Thymus (tissue), 11 donors: ENCODE data around the gene ZNF664. TPM values are rescaled to one million over a fixed set of nuclear protein-coding genes. Genes with fewer than 3 reads are reported as not detected.

Experiments
- DNase-seq, 9 donors: peaks; one replicate each; pipeline ENCODE4 v3.0.0-alpha.2; 2013; ENCODE audit warnings: low spot score in 9 of 9, low read depth in 6 of 9, missing footprints in 1 of 9
- H3K27ac ChIP-seq, 2 donors: one replicate each; pipeline ENCODE4 v1.5.1; 2013; ENCODE audit warnings: control low read depth in 1 of 2, low read depth in 1 of 2, low read length in 1 of 2, mild to moderate bottlenecking in 1 of 2, moderate library complexity in 1 of 2
- H3K27me3 ChIP-seq, 2 donors: one replicate each; pipeline ENCODE4 v1.5.1; 2013; ENCODE audit warnings: low read length in 1 of 2; ENCODE audit not compliant: control insufficient read depth in 2 of 2, insufficient read depth in 1 of 2
- H3K36me3 ChIP-seq, 2 donors: one replicate each; pipeline ENCODE4 v1.5.1; 2013; ENCODE audit warnings: low read length in 1 of 2, mild to moderate bottlenecking in 1 of 2, moderate library complexity in 1 of 2; ENCODE audit not compliant: control insufficient read depth in 2 of 2, insufficient read depth in 2 of 2
- H3K4me1 ChIP-seq, 2 donors: one replicate each; pipeline ENCODE4 v1.5.1; 2013; ENCODE audit warnings: low read length in 2 of 2; ENCODE audit not compliant: control insufficient read depth in 2 of 2, insufficient read depth in 2 of 2
- H3K4me3 ChIP-seq, 2 donors: one replicate each; pipeline ENCODE4 v1.5.1; 2013; ENCODE audit warnings: low read length in 2 of 2, control low read depth in 1 of 2, mild to moderate bottlenecking in 1 of 2
- H3K9me3 ChIP-seq, 2 donors: one replicate each; pipeline ENCODE4 v1.5.1; 2013; ENCODE audit warnings: low read length in 1 of 2, mild to moderate bottlenecking in 1 of 2; ENCODE audit not compliant: control insufficient read depth in 2 of 2, insufficient read depth in 1 of 2
- WGBS: extraction: QIAGEN DNeasy Blood & Tissue Kit; methylation state at CpG from one replicate; pipeline ENCODE4 v1.1.7; 2013; 5-methylcytosine and 5-hydroxymethylcytosine counted together
- polyA plus RNA-seq: library from polyadenylated mRNA; stranded (reverse); fragments of 200-250 nt; gene quantifications from one replicate; pipeline ENCODE4 v1.2.3, GENCODE V29; 2013
- total RNA-seq: library from RNA; stranded (reverse); fragments of 120-200 nt; gene quantifications from one replicate; pipeline ENCODE4 v1.2.4, GENCODE V29; 2013
- donor health status: healthy.

The ZNF664 gene
- total and polyA plus RNA-seq, 2 donors = 26.0 to 36.0 TPM

DNA sequence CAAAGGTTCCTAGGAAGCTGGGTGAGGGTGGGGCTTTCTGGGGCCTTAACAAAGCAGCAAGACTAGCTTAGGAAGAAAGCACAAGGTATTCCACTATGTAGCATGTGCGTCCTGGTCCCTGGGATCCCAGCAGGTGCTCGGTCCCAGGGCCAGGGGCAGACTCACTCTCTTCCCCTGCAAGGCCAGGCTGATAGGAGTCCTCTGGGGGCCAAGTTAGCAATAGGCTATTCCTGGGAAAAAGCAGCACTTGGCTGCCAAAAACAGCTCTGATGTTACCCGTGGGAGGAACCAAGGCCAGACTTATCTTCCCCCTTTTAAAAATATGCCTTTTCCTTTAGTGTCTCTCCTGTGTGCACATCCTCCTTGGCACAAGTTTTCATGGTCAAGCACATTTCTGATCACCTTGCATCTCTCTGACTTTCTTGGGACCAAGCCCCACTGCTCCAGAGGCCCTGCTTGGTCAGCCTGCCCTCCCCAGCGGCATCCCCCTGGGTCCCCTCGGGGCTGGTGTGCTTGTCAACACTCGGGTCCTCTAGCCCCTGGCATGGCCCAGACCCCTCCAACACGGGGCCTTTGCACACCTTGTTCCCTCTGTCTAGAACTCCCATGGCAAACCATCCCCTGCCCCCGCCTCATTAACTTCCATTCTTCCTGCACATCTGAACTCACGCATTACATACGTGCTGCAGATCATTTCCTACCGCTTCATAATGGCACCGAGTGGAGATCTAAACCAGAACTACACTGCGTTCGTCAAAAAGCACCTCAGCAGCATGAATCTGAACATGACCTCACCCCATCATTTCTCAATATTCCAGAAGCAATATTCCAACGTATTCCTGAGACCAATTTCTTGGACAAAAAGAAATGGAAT lies 22.3 kb upstream of the ZNF664 start:
- no peaks in the 10 kb centered on the region for H3K4me1 ChIP-seq
- DNase-seq = no peak
- 96% methylated on average over 15 of the region's 15 CpGs for WGBS
- no peak overlapping the region for H3K27ac ChIP-seq
- no peaks in the 10 kb centered on the region for H3K27me3 ChIP-seq
- H3K9me3 ChIP-seq = no peaks in the 10 kb centered on the region
- peaks cover 0 to 7% of the 10 kb centered on the region in 2 donors for H3K36me3 ChIP-seq
- H3K4me3 ChIP-seq = no peak overlapping the region

DNA sequence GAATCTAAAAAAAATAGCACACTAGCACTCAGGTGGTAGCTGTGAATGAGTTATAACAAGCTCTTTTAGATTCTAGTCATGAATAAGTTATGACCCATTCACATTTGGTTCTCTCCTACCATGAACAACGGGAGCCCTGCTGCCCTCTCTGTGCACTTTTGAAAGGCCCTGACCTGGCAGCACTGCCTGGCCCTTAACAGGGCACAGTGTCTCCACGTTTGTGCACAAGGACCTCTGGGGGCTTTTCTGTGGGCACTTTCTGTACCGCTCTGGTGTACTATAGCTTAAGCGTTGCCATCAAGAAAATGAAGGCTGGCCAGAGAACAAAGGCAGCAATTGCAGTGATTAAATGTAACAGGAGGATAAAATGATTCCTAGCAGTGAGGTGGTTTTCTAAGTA lies 21.5 kb upstream of the ZNF664 start:
- WGBS = 98% methylated on average over 4 of the region's 4 CpGs
- Histone ChIP-seq H3K9me3 (no peaks in the 10 kb centered on the region), H3K27me3 (no peaks in the 10 kb centered on the region)

DNA sequence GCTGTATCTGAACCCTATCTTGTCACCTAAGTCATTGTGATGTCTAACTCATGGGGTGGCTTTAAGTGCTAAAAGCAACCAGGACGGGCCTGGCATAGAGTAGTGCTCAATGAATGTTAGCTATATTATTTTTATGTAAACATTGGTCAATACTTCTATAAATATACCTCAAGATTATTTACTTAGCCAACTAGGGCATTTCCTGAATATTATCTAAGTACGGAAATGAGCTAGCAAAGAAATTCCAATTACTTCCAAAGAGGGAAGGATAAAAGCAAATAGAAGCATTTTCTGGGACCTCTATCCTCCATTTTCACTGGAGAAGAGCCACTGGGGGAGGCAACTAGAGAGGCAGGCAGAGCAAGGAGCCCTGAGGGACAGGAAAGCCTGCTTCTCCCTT lies 21.0 kb upstream of the ZNF664 start:
- DNase-seq = no peak
- Histone ChIP-seq H3K4me3 (no peak overlapping the region), H3K27me3 (no peaks in the 10 kb centered on the region), H3K36me3 (peaks cover 0 to 7% of the 10 kb centered on the region in 2 donors), H3K27ac (no peak overlapping the region), H3K4me1 (no peaks in the 10 kb centered on the region), H3K9me3 (no peaks in the 10 kb centered on the region)
- over 99% methylated on average over 2 of the region's 2 CpGs for WGBS

More for the DNA sequence above, 21.5 kb upstream of the ZNF664 start:
- no peak overlapping the region for H3K4me3 ChIP-seq
- no peaks in the 10 kb centered on the region for H3K4me1 ChIP-seq
- H3K36me3 ChIP-seq = peaks cover 0 to 7% of the 10 kb centered on the region in 2 donors
- no peak for DNase-seq
- no peak overlapping the region for H3K27ac ChIP-seq

DNA sequence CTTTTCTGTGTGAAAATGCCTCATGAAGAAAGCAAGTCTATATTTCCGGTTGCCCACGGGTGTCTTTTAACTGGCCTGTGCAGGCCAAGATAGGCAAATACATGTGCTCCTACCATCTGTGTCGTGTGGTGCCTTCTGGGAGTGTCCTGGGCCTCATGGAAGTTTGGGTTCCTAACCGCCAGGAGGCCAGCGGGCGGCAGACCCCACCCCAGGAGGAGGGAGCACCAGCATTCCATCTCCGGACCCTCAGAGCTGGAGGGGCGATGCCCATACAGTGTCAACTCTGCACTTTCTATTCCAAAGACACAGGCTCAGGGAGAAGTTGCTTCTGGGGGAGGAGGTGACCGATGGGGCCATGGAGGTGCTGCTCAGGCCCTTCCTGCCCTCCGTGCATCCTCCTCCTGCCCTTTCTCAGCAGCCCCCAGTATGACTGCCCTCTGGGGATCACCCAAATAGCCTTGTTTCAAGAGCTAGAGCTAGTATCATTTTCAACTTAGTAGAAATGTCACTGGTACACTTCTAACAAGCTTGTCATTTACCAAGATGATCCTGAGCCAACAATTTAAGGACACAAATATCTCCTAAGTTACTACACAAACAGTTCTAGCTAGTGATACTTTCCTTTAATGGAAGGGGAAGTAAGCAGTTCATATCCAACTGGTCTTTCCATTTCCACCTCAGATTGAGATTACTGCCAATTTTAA lies 18.2 kb upstream of the ZNF664 start:
- Histone ChIP-seq H3K9me3 (no peaks in the 10 kb centered on the region), H3K27me3 (no peaks in the 10 kb centered on the region), H3K36me3 (peaks cover 0 to 3% of the 10 kb centered on the region in 2 donors), H3K4me3 (no peak overlapping the region), H3K4me1 (no peaks in the 10 kb centered on the region), H3K27ac (no peak overlapping the region)
- 97% methylated on average over 10 of the region's 10 CpGs for WGBS
- DNase-seq = no peak

DNA sequence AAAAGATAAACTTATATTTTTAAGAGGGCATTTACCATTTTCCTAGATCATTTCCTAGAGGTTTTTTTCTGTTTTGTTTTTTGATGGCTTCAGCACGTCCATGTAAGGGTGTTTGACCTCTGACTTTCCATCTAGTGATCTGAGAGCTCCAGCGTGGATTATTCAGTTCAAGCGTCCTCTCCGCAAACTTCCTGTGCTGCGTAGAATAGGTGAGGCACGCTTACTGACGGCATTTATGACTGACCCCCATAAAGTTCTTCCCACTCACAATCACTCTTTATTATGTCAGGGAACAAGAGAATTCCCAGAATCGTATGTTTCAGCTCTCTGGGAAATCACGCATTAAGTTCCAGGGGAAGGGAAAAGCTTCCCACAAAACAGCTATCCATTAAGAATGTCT lies 16.8 kb upstream of the ZNF664 start:
- H3K27me3 ChIP-seq = no peaks in the 10 kb centered on the region
- no peak for DNase-seq
- H3K27ac ChIP-seq = no peak overlapping the region
- 98% methylated on average over 9 of the region's 9 CpGs for WGBS
- H3K4me3 ChIP-seq = no peak overlapping the region
- peaks cover 0 to 3% of the 10 kb centered on the region in 2 donors for H3K36me3 ChIP-seq
- no peaks in the 10 kb centered on the region for H3K9me3 ChIP-seq
- no peaks in the 10 kb centered on the region for H3K4me1 ChIP-seq

DNA sequence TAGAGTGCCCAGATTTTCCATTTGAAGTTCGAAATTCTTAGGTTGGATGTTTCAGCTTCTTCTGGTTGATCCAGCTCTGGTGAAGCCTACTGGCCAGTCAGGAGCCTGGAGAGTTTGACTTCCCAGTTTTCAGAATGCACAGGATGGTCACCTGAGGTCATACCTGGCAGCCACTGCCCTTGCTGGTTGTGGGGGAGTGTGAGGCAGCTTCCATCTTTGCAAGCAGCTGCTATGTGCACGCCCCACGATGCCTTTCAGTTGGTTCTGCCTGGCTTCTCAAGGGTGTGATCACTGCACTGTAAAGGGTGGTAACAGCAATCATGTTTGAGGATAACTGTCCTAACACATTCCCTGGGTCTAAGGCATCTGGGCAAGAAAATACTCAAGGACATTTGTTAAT lies 15.8 kb upstream of the ZNF664 start:
- WGBS = 94% methylated on average over 3 of the region's 3 CpGs
- Histone ChIP-seq H3K27ac (no peak overlapping the region), H3K4me3 (no peak overlapping the region), H3K4me1 (no peaks in the 10 kb centered on the region), H3K9me3 (no peaks in the 10 kb centered on the region), H3K27me3 (no peaks in the 10 kb centered on the region), H3K36me3 (peaks cover 0 to 3% of the 10 kb centered on the region in 2 donors)
- DNase-seq = no peak

DNA sequence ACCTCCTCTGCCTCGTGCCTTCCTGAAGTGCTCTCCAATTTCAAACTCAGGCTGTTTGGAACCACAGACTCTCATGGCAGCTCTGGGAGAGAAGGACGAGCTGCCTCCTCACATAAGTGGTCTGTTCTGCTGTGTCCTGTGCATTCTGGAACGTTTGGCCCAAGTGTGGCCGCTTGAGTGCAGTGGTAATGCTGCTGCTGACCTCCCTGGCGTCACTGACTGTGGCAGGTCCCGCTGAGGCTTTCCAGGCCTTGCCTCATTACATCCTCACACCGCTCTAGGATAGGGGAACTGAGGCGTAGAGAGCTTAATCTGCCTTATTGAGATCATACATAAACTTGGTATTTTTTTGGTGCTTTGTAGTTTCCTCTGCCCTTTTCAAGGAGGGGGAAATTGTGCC lies 14.6 kb upstream of the ZNF664 start:
- H3K9me3 ChIP-seq = no peaks in the 10 kb centered on the region
- H3K4me1 ChIP-seq = no peaks in the 10 kb centered on the region
- WGBS = 98% methylated on average over 8 of the region's 8 CpGs
- H3K27me3 ChIP-seq = no peaks in the 10 kb centered on the region
- H3K4me3 ChIP-seq = no peak overlapping the region
- H3K36me3 ChIP-seq = peaks cover 0 to 3% of the 10 kb centered on the region in 2 donors
- no peak overlapping the region for H3K27ac ChIP-seq
- no peak for DNase-seq

DNA sequence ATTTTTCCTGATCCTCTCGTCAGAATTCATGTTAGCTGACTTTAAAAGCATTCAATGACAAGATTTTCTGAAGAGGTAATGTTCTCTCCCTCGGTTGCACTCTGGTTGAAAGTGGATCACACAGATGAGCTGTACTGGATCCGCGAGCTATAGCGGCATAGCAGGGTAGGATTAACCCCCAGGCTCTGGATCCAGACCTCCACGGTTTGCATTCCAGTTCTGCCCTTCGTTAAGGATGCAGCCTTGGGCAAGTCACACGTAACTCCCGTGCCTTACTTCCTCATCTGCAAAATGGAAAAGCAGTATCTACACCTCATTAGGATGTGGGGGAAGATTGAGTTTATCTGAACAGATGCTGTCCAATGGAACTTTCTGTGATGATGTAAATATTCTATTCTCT lies 14.1 kb upstream of the ZNF664 start:
- 97% methylated on average over 9 of the region's 9 CpGs for WGBS
- DNase-seq = no peak
- H3K4me3 ChIP-seq = no peak overlapping the region
- H3K9me3 ChIP-seq = no peaks in the 10 kb centered on the region
- H3K36me3 ChIP-seq = peaks cover 0 to 3% of the 10 kb centered on the region in 2 donors
- no peaks in the 10 kb centered on the region for H3K4me1 ChIP-seq
- H3K27me3 ChIP-seq = no peaks in the 10 kb centered on the region
- H3K27ac ChIP-seq = no peak overlapping the region

DNA sequence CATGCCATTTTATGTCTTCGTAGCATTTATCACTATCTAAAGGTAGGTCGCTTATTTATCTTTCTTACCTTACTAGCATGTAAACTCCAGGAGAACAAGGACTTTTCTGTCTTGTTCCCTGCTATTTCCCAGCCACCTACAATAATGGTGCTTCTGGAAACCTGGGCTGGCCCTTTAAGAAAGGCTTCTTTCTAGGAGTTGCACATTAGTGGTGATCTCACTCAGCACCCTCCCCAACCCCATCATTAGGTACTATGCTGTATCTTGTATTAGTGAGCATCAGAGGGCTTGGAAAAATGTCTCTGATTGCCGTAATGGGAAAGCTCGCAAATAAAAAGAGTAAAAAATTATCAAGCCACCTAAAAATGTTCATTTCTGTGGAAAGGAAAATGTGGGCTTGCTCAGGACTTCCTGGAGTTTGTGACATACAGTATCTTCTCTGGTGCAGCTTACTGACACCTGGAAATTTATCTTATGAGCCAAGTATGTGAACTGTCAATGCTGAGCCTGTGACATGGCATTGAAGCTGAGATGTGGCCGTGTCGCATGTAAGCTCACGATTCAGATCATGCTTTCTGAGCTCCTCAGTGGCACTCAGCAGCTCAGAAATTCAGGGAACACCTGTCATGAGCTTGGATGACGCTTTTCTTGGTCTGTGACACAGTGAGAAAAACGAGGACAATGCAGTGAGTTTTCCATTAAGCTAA lies 12.8 kb upstream of the ZNF664 start:
- WGBS = 97% methylated on average over 9 of the region's 9 CpGs
- no peak for DNase-seq
- Histone ChIP-seq H3K27ac (no peak overlapping the region), H3K4me3 (no peak overlapping the region), H3K4me1 (no peaks in the 10 kb centered on the region), H3K27me3 (no peaks in the 10 kb centered on the region), H3K9me3 (no peaks in the 10 kb centered on the region), H3K36me3 (peaks cover 0 to 3% of the 10 kb centered on the region in 2 donors)
